PFSK-1 (cell line): ENCODE results near the gene PCBP1.

Experiments
- FOXP2 ChIP-seq: optimal IDR thresholded peaks from 2 replicates; pipeline ENCODE3; 2011; ENCODE audit warnings: borderline replicate concordance, control low read depth, inconsistent platforms; ENCODE audit not compliant: insufficient read depth; ENCODE audit errors: extremely low read length, extremely low read depth
- POLR2AphosphoS5 ChIP-seq: IDR thresholded peaks from 2 replicates; pipeline ENCODE4 v1.6.1; 2012; ENCODE audit warnings: low read depth, mild to moderate bottlenecking, control low read depth, low read length, moderate library complexity
- REST ChIP-seq, 2 experiments: IDR thresholded peaks; 2 replicates each; pipeline versions ENCODE4 v1.6.1 to v1.8.0; 2011 to 2012; ENCODE audit warnings: low read depth in 2 of 2, low read length in 2 of 2, control low read depth in 1 of 2, inconsistent platforms in 1 of 2, mild to moderate bottlenecking in 1 of 2, moderate library complexity in 1 of 2; ENCODE audit not compliant: insufficient read depth in 1 of 2
- SIN3A ChIP-seq: IDR thresholded peaks from 2 replicates; pipeline ENCODE4 v1.6.1; 2012; ENCODE audit warnings: mild to moderate bottlenecking, low read length, moderate library complexity, borderline replicate concordance; ENCODE audit not compliant: insufficient read depth
- TAF1 ChIP-seq: IDR thresholded peaks from 2 replicates; pipeline ENCODE4 v1.6.1; 2012; ENCODE audit warnings: low read length, control low read depth, borderline replicate concordance; ENCODE audit not compliant: insufficient read depth

DNA sequence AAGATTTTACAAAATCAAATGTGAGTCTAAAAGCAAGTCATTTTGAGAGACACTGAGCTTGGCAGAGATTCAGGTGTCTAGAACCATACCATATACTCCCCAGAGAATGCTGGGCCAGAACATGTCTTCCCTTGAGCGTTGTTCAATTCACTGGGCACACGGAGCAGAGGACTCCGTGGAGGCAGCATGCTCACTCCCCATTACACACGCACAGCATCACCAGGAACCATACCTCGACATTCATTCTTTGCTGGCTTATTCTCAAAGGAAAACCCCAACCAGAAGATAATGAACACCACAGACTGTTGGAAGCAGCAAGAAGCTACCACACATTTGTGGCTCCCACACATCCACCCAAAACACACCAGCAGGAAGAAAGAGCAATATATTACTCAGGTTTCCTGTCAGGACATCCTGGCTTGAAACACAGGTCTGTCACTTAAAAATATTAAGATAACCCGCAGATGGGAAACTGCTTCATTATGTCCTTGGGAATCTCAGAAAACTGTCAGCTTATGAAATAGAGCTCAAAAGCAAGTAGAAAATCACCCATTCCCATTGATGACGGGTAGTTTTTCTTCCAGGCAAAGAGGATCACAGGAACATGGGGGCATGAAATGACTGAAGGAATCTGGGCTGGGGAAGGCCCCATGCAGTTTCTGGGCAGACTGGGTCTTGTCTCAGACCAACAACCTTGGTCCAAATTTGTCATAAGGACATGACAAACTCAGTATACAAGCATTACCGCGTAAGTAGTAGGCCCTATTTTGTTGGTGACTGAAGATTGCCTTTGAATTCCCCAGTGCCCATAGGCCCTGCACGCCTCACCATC, 46.4 kb downstream of the PCBP1 start:
- TF ChIP-seq REST (IDR thresholded peaks at IDR 0.05; ENCODE audit: insufficient read depth in 1 of 2, low read depth in 2 of 2, low read length in 2 of 2) (no peak), POLR2AphosphoS5 (no peak), TAF1 (no peak), SIN3A (0 out of 2 replicates have a peak, but pooled peaks have one; percentile 19), FOXP2 (no peak)
